ENCODE measurements around the gene PRKAR1A. TPM values are rescaled to one million over a fixed set of nuclear protein-coding genes. Genes with fewer than 3 reads are reported as not detected.

Gene PRKAR1A
- total RNA-seq, 2 donors from 2014 or later, result 154 to 230 TPM

GRCh38 chr17:68498479-68499326, 13.5 kb upstream of the PRKAR1A start:
- DNase-seq (ENCODE audit: low spot score) (no peak), ATAC-seq (peak; percentile 28 to 41)
- Mint-ChIP-seq H3K27me3 (peaks cover 0 to 10% of the 10 kb centered on the region in 2 donors), H3K4me1 (ENCODE audit: low read depth in 2 of 2) (peaks cover 32 to 39% of the 10 kb centered on the region in 2 donors), H3K9me3 (no peaks in the 10 kb centered on the region), H3K36me3 (peaks cover 5% of the 10 kb centered on the region), H3K27ac (peak overlapping the region; percentile 70 to 90), H3K4me3 (peak overlapping the region; percentile 62)

- Mint-ChIP-seq H3K9me3 (no peaks in the 10 kb centered on the region), H3K4me3 (no peak overlapping the region), H3K36me3 (peaks cover 5% of the 10 kb centered on the region), H3K27ac (peak overlapping the region in 1 of 2 donors; percentile 70), H3K27me3 (peaks cover 0 to 10% of the 10 kb centered on the region in 2 donors), H3K4me1 (ENCODE audit: low read depth in 2 of 2) (peaks cover 32 to 39% of the 10 kb centered on the region in 2 donors)
- peak; percentile 54 for ATAC-seq
- no peak for DNase-seq (ENCODE audit: low spot score)
Observed at GRCh38 chr17:68499587-68499986, 12.6 kb upstream of the PRKAR1A start.

DNA sequence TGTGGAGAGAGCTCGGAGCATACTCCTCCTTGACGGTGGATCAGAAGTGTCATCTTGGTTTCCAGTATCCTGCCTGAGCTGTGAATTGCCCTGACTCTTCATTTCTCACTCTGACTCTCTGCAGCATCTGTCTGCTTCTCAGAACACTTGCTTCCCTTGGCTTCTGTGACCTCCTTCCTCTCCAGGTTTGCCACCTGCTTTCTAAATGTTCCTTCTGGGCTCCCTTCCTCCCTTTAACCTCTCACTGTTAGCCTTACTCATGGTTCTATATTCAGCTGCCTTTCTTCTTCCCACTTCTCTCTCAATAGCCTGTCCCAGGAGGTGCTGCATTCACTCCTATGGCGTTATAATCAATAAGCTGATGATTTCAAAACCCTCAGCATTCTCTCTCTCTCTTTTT, 11.2 kb upstream of the PRKAR1A start:
- ATAC-seq, result no peak
- Mint-ChIP-seq H3K27me3 (peaks cover 0 to 10% of the 10 kb centered on the region in 2 donors), H3K36me3 (peaks cover 5% of the 10 kb centered on the region), H3K27ac (peak overlapping the region; percentile 14 to 66), H3K9me3 (no peaks in the 10 kb centered on the region), H3K4me1 (ENCODE audit: low read depth in 2 of 2) (peaks cover 32 to 37% of the 10 kb centered on the region in 2 donors), H3K4me3 (no peak overlapping the region)
- DNase-seq (ENCODE audit: low spot score), result no peak

GRCh38 chr17:68505951-68506350, 6.3 kb upstream of the PRKAR1A start:
- DNase-seq (ENCODE audit: low spot score), result no peak
- Mint-ChIP-seq H3K36me3 (peaks cover 4% of the 10 kb centered on the region), H3K27me3 (peaks cover 0 to 7% of the 10 kb centered on the region in 2 donors), H3K9me3 (no peaks in the 10 kb centered on the region), H3K4me1 (ENCODE audit: low read depth in 2 of 2) (peaks cover 35 to 46% of the 10 kb centered on the region in 2 donors), H3K4me3 (no peak overlapping the region), H3K27ac (no peak overlapping the region)
- no peak for ATAC-seq

GRCh38 chr17:68507576-68507975, 4.7 kb upstream of the PRKAR1A start:
- H3K27ac Mint-ChIP-seq, result peak overlapping the region in 1 of 2 donors; percentile 41
- H3K27me3 Mint-ChIP-seq, result no peaks in the 10 kb centered on the region
- ATAC-seq (no peak), DNase-seq (ENCODE audit: low spot score) (no peak)
- no peak overlapping the region for H3K4me3 Mint-ChIP-seq
- no peaks in the 10 kb centered on the region for H3K9me3 Mint-ChIP-seq
- H3K4me1 Mint-ChIP-seq (ENCODE audit: low read depth in 2 of 2), result peaks cover 35 to 51% of the 10 kb centered on the region in 2 donors
- H3K36me3 Mint-ChIP-seq, result no peaks in the 10 kb centered on the region

DNA sequence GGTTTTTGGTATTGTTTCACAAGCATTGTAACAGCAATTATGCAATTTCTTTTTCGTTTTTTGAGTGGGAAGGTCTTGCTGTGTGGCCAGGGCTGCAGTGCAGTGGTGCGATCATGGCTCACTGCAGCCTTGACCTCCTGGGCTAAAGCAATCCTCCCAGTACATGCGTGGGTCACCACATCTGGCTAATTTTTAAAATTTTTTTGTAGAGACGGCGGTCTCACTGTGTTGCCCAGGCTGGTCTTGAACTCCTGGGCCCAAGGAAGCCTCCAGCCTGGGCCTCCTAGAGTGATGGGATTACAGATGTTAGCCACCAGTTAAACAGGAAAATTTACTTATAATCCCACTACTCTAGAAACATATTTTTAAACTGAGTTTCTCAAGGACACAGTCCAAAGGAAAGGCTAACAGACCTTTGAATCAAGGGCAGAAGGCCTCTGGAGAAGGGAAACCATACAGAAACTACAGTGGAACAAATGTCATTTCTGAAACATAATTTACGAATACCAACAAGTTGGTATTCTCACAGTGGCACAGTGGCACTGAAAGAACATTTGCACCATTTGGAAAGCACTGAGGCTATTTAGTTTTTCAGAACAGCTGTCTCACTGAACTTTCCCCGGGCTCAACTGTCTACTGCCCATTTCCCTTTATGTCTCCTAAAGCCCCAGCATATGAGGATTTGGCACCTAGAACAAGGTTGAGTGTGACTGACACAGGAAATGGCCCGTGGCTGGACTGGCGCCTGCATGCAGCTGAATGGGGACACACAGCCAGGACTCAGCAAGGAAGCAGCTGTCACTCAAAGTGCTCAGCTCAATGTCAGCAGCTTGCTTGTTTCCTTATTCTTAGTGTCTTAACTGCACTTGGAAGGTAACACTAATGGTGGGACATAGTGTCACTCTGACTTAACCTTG, 2.8 kb upstream of the PRKAR1A start:
- no peaks in the 10 kb centered on the region for H3K9me3 Mint-ChIP-seq
- DNase-seq (ENCODE audit: low spot score) (peak; percentile 69), ATAC-seq (peak in 1 of 2 donors; percentile 21)
- H3K4me3 Mint-ChIP-seq, result peak overlapping the region; percentile 74
- peaks cover 7% of the 10 kb centered on the region for H3K36me3 Mint-ChIP-seq
- peak overlapping the region; percentile 94 to 99 for H3K27ac Mint-ChIP-seq
- peaks cover 51 to 66% of the 10 kb centered on the region in 2 donors for H3K4me1 Mint-ChIP-seq (ENCODE audit: low read depth in 2 of 2)
- no peaks in the 10 kb centered on the region for H3K27me3 Mint-ChIP-seq

DNA sequence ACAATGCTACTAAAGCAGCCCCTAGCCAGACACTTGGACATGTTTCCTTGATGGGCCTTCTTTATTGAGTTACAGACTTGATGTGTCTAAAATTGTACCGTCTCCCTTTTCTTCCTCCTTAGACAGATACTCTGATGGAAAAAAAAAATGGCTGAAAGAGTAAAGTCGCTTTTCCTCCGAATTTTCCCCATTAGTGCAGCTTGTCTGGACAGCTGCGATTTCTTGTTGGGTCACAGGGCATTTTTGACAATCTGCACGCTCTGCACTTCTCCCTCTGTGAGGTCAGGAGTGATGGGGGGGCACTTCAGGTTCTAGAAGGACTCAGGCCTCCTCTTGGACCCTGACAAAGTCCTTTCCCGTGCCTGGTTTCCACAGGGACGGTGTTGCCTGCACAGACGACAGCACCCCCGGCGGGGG, 968 bp upstream of the PRKAR1A start:
- no peaks in the 10 kb centered on the region for H3K9me3 Mint-ChIP-seq
- DNase-seq (ENCODE audit: low spot score) (no peak), ATAC-seq (no peak)
- no peaks in the 10 kb centered on the region for H3K27me3 Mint-ChIP-seq
- H3K4me3 Mint-ChIP-seq, result peak overlapping the region; percentile 99
- peaks cover 64 to 82% of the 10 kb centered on the region in 2 donors for H3K4me1 Mint-ChIP-seq (ENCODE audit: low read depth in 2 of 2)
- peaks cover 18% of the 10 kb centered on the region for H3K36me3 Mint-ChIP-seq
- H3K27ac Mint-ChIP-seq, result peak overlapping the region; percentile 94 to 99

DNA sequence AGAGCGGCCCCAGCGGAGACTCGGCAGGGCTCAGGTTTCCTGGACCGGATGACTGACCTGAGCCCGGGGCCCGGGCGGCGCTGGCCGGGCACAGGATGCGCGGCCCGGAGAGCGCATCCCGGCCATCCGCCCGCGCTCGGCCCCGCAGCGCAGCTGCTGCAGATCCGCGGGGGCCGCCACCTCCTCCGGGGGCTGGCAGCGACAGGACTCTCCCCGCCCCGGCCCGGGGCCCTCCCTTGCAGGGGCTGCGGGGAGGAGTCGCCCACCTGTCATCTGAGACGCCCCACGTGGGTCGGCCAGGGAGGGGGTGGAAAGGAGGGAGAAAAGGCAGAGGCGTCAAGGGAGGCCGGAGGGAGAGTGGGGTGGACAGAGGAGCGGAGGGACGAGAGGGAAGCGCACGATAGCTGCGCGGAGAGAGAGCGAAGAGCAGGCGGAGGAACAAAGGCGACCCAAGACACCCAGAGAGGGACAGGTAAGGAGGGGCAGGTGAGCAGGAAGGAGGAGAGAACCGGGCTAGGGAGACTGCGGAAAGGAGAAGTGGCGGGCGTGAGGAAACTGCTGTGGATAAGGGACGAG, 471 bp upstream of the PRKAR1A start:
- DNase-seq (ENCODE audit: low spot score), result peak; percentile 84
- peak overlapping the region; percentile 99 for H3K4me3 Mint-ChIP-seq
- no peaks in the 10 kb centered on the region for H3K27me3 Mint-ChIP-seq
- H3K36me3 Mint-ChIP-seq, result peaks cover 21% of the 10 kb centered on the region
- H3K27ac Mint-ChIP-seq, result peak overlapping the region; percentile 94 to 99
- peaks cover 66 to 85% of the 10 kb centered on the region in 2 donors for H3K4me1 Mint-ChIP-seq (ENCODE audit: low read depth in 2 of 2)
- no peaks in the 10 kb centered on the region for H3K9me3 Mint-ChIP-seq
- ATAC-seq, result peak; percentile 70 to 75

- Mint-ChIP-seq H3K27me3 (no peaks in the 10 kb centered on the region), H3K9me3 (no peaks in the 10 kb centered on the region), H3K4me1 (ENCODE audit: low read depth in 2 of 2) (peaks cover 68 to 82% of the 10 kb centered on the region in 2 donors), H3K36me3 (peaks cover 29% of the 10 kb centered on the region), H3K27ac (peak overlapping the region; percentile 94 to 99), H3K4me3 (peak overlapping the region; percentile 99)
- DNase-seq (ENCODE audit: low spot score) (no peak), ATAC-seq (no peak)
Observed at GRCh38 chr17:68512960-68513474, 787 bp downstream of the PRKAR1A start.

GRCh38 chr17:68513932-68514331, 1.7 kb downstream of the PRKAR1A start:
- Mint-ChIP-seq H3K4me1 (ENCODE audit: low read depth in 2 of 2) (peaks cover 64 to 77% of the 10 kb centered on the region in 2 donors), H3K9me3 (no peaks in the 10 kb centered on the region), H3K27ac (peak overlapping the region; percentile 94 to 99), H3K27me3 (no peaks in the 10 kb centered on the region), H3K36me3 (peaks cover 32% of the 10 kb centered on the region), H3K4me3 (peak overlapping the region; percentile 99)
- DNase-seq (ENCODE audit: low spot score), result no peak
- ATAC-seq, result no peak

- Mint-ChIP-seq H3K27me3 (no peaks in the 10 kb centered on the region), H3K4me1 (ENCODE audit: low read depth in 2 of 2) (peaks cover 65 to 75% of the 10 kb centered on the region in 2 donors), H3K9me3 (no peaks in the 10 kb centered on the region), H3K4me3 (peak overlapping the region; percentile 99), H3K36me3 (peaks cover 36% of the 10 kb centered on the region), H3K27ac (peak overlapping the region; percentile 94 to 99)
- no peak for ATAC-seq
- DNase-seq (ENCODE audit: low spot score), result no peak
Observed at GRCh38 chr17:68514831-68515635, 2.8 kb downstream of the PRKAR1A start.

DNA sequence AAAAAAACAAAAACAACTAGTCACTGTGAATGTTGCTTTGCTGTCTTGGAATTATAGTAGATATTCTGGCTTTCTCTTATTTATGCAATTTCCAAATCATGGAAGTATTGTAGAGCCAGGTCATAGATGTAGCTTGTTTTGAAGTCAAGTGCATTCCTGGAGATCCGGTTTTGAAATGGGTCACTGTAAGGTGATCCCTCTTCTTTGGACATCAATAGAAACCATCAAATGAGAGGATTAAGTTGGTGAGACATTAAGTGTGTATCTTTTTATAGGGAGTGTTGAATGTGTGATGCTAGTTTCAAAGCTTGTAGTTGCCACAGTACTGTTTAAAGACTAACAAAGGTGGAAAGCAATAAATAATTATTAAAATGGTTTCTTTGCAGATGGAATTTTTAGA, 4.5 kb downstream of the PRKAR1A start:
- DNase-seq (ENCODE audit: low spot score), result no peak
- H3K36me3 Mint-ChIP-seq, result peaks cover 36% of the 10 kb centered on the region
- H3K4me3 Mint-ChIP-seq, result no peak overlapping the region
- H3K9me3 Mint-ChIP-seq, result no peaks in the 10 kb centered on the region
- H3K27ac Mint-ChIP-seq, result no peak overlapping the region
- ATAC-seq, result no peak
- no peaks in the 10 kb centered on the region for H3K27me3 Mint-ChIP-seq
- H3K4me1 Mint-ChIP-seq (ENCODE audit: low read depth in 2 of 2), result peaks cover 57 to 65% of the 10 kb centered on the region in 2 donors

All from natural killer cell treated with Interleukin-12 subunit alpha and Interleukin-12 subunit beta and Interleukin-15 and Interleukin-18, amount 100 ng/mL, for 72 hours (primary cell).